Measurements from ENCODE around the gene LSM4.
"Not testable (repeated sequence)": the region's sequence is repeated elsewhere in the genome, so short reads cannot be mapped to it uniquely, and the experiment has no call there.

The LSM4 gene

GRCh38 chr19:18351544-18351943, 28.7 kb upstream of the LSM4 start:
- peaks cover 0 to 9% (median 4%) of the 10 kb centered on the region in 4 donors for H3K4me1 ChIP-seq
- intact Hi-C loops (cut with DNase I; ENCODE audit: low total_unique reads), result loop anchor here (5.0 kb wide), 1 partner anchor 46 kb away; the partner anchor contains the start of gene LRRC25
- DNase-seq, result no peak
- no peaks in the 10 kb centered on the region for H3K27me3 ChIP-seq
- no peak for TF ChIP-seq CTCF (IDR thresholded peaks at IDR 0.05)
- H3K9me3 ChIP-seq, result no peaks in the 10 kb centered on the region
- H3K27ac ChIP-seq, result no peak overlapping the region
- peaks cover 0 to 23% (median 10%) of the 10 kb centered on the region in 3 donors for H3K36me3 ChIP-seq
- H3K4me3 ChIP-seq, result no peak overlapping the region

GRCh38 chr19:18350490-18350889, 27.6 kb upstream of the LSM4 start:
- TF ChIP-seq CTCF (IDR thresholded peaks at IDR 0.05), result no peak
- Histone ChIP-seq H3K36me3 (peaks cover 0 to 13% (median 0%) of the 10 kb centered on the region in 3 donors), H3K9me3 (no peaks in the 10 kb centered on the region), H3K4me1 (no peaks in the 10 kb centered on the region), H3K4me3 (no peak overlapping the region), H3K27me3 (no peaks in the 10 kb centered on the region), H3K27ac (no peak overlapping the region)
- intact Hi-C loops (cut with DNase I; ENCODE audit: low total_unique reads), result loop anchor here (5.0 kb wide), 1 partner anchor 47 kb away; the partner anchor contains the start of gene LRRC25
- DNase-seq, result no peak

- intact Hi-C loops (cut with DNase I; ENCODE audit: low total_unique reads), result loop anchor here (5.0 kb wide), 2 partner anchors 48 to 58 kb away; partner anchors contain the start of gene LRRC25
- peak in 1 of 2 donors; percentile 48 for DNase-seq
- H3K4me3 ChIP-seq, result no peak overlapping the region
- no peaks in the 10 kb centered on the region for H3K9me3 ChIP-seq
- H3K27me3 ChIP-seq, result no peaks in the 10 kb centered on the region
- TF ChIP-seq CTCF (IDR thresholded peaks at IDR 0.05), result peak; percentile 64 to 69
- no peak overlapping the region for H3K27ac ChIP-seq
- H3K36me3 ChIP-seq, result peaks cover 0 to 18% (median 0%) of the 10 kb centered on the region in 3 donors
- H3K4me1 ChIP-seq, result no peaks in the 10 kb centered on the region
Measured at GRCh38 chr19:18349524-18350128, 26.8 kb upstream of the LSM4 start.

DNA sequence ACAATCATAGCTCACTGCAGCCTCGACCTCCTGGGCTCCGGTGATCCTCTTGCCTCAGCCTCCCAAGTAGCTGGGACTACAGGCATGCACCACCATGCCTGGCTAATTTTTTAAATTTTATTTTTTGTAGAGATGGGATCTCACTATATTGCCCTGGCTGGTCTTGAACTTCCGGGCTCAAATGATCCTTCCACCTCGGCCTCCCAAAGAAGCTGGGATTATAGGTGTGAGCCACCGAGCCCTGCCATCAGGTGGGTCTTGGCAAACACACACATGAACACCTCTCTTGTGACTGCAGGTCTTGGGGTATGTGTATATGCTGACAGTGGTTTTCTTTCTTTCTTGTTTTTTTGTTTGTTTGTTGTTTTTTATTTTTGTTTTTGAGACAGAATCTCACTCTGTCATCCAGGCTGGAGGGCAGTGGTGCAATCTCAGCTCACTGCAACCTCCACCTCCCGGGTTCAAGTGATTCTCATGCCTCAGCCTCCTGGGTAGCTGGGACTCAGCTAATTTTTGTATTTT, 26.0 kb upstream of the LSM4 start:
- H3K4me1 ChIP-seq, H3K9me3 ChIP-seq, H3K27me3 ChIP-seq, H3K27ac ChIP-seq, DNase-seq, H3K4me3 ChIP-seq: not testable (repeated sequence)
- H3K36me3 ChIP-seq, result peaks cover 0 to 23% (median 0%) of the 10 kb centered on the region in 3 donors
- intact Hi-C loops (cut with DNase I; ENCODE audit: low total_unique reads), result loop anchor here (5.0 kb wide), 1 partner anchor 58 kb away; no protein-coding TSS in a partner anchor

DNA sequence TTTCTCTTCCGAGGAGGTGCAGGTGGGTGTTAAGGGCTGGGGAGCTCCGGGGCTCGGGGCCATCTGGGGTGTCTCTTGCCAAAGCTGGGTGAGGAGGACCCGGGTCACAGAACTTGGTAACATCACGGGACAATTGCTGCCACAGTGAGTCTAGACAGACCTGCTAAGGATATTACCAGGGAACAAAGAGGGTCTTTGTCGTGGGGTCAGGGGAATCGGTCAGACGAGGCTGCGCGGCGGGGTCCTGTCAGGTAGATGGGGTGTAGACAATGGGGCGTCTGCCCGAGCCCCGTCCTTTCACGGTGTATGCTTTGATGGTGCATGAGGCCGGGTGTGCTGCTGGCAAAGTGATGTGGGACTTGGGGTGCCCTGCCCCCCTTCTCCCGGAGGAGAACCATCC, 25.3 kb upstream of the LSM4 start:
- no peaks in the 10 kb centered on the region for H3K27me3 ChIP-seq
- DNase-seq, result no peak
- peaks cover 0 to 26% (median 0%) of the 10 kb centered on the region in 3 donors for H3K36me3 ChIP-seq
- intact Hi-C loops (cut with DNase I; ENCODE audit: low total_unique reads), result loop anchor here (5.0 kb wide), 1 partner anchor 59 kb away; no protein-coding TSS in a partner anchor
- H3K4me3 ChIP-seq, result no peak overlapping the region
- no peak for TF ChIP-seq CTCF (IDR thresholded peaks at IDR 0.05)
- no peaks in the 10 kb centered on the region for H3K9me3 ChIP-seq
- no peak overlapping the region for H3K27ac ChIP-seq
- H3K4me1 ChIP-seq, result no peaks in the 10 kb centered on the region

GRCh38 chr19:18346091-18346490, 23.2 kb upstream of the LSM4 start:
- Histone ChIP-seq H3K27me3 (no peaks in the 10 kb centered on the region), H3K9me3 (no peaks in the 10 kb centered on the region), H3K27ac (no peak overlapping the region), H3K4me3 (no peak overlapping the region), H3K4me1 (peaks cover 0 to 11% (median 3%) of the 10 kb centered on the region in 4 donors), H3K36me3 (peaks cover 0 to 27% (median 0%) of the 10 kb centered on the region in 3 donors)
- intact Hi-C loops (cut with DNase I; ENCODE audit: low total_unique reads), result loop anchor here (5.0 kb wide), 1 partner anchor 61 kb away; no protein-coding TSS in a partner anchor
- no peak for DNase-seq
- TF ChIP-seq CTCF (IDR thresholded peaks at IDR 0.05), result no peak
